ENCODE results near the gene NTM. TPM values are rescaled to one million over a fixed set of nuclear protein-coding genes. Genes with fewer than 3 reads are reported as not detected.

The NTM gene
- total and polyA plus RNA-seq, 2 of the 8 experiments (the other 6 are each of a cell fraction or from before 2014, with no cell fraction given) = 13.4 to 20.0 TPM

DNA sequence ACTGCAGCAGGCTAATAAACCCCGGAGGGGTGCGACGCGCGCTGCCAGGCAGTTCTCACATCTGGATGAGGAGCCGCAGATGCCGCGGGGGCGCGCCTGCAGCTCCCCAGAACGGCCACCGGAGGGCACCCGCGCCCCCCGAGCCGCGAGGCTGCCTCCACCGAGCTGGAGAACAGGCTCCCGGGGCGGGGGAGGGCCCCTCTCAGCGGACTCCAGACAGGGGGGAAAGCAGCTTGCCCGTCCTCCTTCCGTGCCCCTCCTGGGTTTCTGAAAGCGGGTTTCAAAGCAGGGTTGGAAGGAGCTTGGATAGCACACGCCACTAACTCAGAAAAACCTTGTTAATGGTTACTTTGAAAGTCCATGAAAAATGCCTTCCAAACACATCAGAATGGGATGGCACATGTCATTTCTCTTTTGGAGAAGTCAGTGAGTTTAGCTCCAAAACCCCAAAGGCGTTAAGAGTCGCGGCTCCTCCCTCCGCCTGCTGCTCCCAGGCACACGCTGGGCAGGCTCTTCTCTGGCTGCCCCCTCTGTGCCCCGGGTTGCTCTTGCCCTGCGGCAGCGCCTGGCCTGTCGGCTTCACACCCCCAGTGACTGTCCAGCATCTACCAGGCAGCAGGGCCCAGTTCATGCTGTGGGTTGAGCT is 317.8 kb downstream of the NTM start (continued):
- peak; percentile 70 to 80 for TF ChIP-seq RAD21 (IDR thresholded peaks at IDR 0.05 in 1 of 2, conservative IDR thresholded peaks at IDR 0.05 in 1 of 2; ENCODE audit: low read depth in 2 of 2, low read length in 2 of 2)
- TF ChIP-seq SIRT6 (IDR thresholded peaks at IDR 0.05; ENCODE audit: low read length) = no peak
- TF ChIP-seq, protein P1, sequence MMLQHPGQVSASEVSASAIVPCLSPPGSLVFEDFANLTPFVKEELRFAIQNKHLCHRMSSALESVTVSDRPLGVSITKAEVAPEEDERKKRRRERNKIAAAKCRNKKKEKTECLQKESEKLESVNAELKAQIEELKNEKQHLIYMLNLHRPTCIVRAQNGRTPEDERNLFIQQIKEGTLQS (IDR thresholded peaks at IDR 0.05; ENCODE audit: insufficient read depth, low read depth, low read length) = no peak
- TF ChIP-seq EP300 (IDR thresholded peaks at IDR 0.05; ENCODE audit: borderline replicate concordance in 1 of 2, low read depth in 2 of 2, low read length in 2 of 2) = 0 out of 3 replicates have a peak, but pooled peaks of 1 of the 2 experiments have one; percentile 30
- no peak for TF ChIP-seq KDM1A (IDR thresholded peaks at IDR 0.05; ENCODE audit: borderline replicate concordance, low read length)
- no peak for TF ChIP-seq EZH2 (IDR thresholded peaks at IDR 0.05; ENCODE audit: low read depth, low read length, severe bottlenecking)
- no peak for TF ChIP-seq TAF1 (IDR thresholded peaks at IDR 0.05; ENCODE audit: low read depth, low read length)
- no peak for TF ChIP-seq CEBPB (IDR thresholded peaks at IDR 0.05; ENCODE audit: low read depth, low read length)
- TF ChIP-seq GABPA (IDR thresholded peaks at IDR 0.05; ENCODE audit: borderline replicate concordance, insufficient read depth, low read length) = no peak; the same call in 1 of the 2 replicates
- TF ChIP-seq PHF8 (conservative IDR thresholded peaks at IDR 0.05; ENCODE audit: low read depth, low read length) = no peak
- peak; percentile 65; the same call in 1 of the 2 replicates for TF ChIP-seq EGR1 (IDR thresholded peaks at IDR 0.05; ENCODE audit: borderline replicate concordance, low read depth, low read length)
- TF ChIP-seq ASH2L (IDR thresholded peaks at IDR 0.05; ENCODE audit: low read length) = no peak
- no peak for TF ChIP-seq RFX5 (IDR thresholded peaks at IDR 0.05; ENCODE audit: borderline replicate concordance, low read depth, low read length)
- TF ChIP-seq TCF12 (IDR thresholded peaks at IDR 0.05; ENCODE audit: low read depth, low read length) = 0 out of 2 replicates have a peak, but pooled peaks have one; percentile 49
- TF ChIP-seq CHD2 (IDR thresholded peaks at IDR 0.05; ENCODE audit: low read length) = no peak
- no peak for TF ChIP-seq CREB1 (IDR thresholded peaks at IDR 0.05)
- TF ChIP-seq, protein P2, sequence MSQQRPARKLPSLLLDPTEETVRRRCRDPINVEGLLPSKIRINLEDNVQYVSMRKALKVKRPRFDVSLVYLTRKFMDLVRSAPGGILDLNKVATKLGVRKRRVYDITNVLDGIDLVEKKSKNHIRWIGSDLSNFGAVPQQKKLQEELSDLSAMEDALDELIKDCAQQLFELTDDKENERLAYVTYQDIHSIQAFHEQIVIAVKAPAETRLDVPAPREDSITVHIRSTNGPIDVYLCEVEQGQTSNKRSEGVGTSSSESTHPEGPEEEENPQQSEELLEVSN (IDR thresholded peaks at IDR 0.05) = peak; percentile 76; the same call in 1 of the 2 replicates
